H9 (cell line): ENCODE measurements around the gene NUPR1. TPM values are rescaled to one million over a fixed set of nuclear protein-coding genes. Genes with fewer than 3 reads are reported as not detected.

Experiments
- DNase-seq: peaks from one replicate; pipeline ENCODE4 v3.0.0-alpha.2; 2017
- H2AFZ ChIP-seq: one replicate; pipeline ENCODE4 v1.6.1; 2013; ENCODE audit warnings: mild to moderate bottlenecking, low read length, control low read depth, moderate library complexity
- H2AK5ac ChIP-seq: 2 replicates; pipeline ENCODE4 v1.6.1; 2013; ENCODE audit warnings: low read length, control low read depth, mixed read lengths; ENCODE audit not compliant: insufficient read length
- H2BK120ac ChIP-seq: one replicate; pipeline ENCODE4 v1.6.1; 2013; ENCODE audit warnings: low read depth, mild to moderate bottlenecking, low read length, control low read depth, inconsistent platforms; ENCODE audit not compliant: poor library complexity, severe bottlenecking
- H2BK12ac ChIP-seq: 2 replicates; pipeline ENCODE4 v1.6.1; 2013; ENCODE audit warnings: low read length, control low read depth, mixed read lengths, low read depth; ENCODE audit not compliant: insufficient read length
- H2BK15ac ChIP-seq: 2 replicates; pipeline ENCODE4 v1.6.1; 2013; ENCODE audit warnings: low read depth, low read length, control low read depth
- H2BK20ac ChIP-seq: one replicate; pipeline ENCODE4 v1.6.1; 2013; ENCODE audit warnings: low read depth, mild to moderate bottlenecking, low read length, control low read depth, inconsistent platforms; ENCODE audit not compliant: poor library complexity, severe bottlenecking
- H2BK5ac ChIP-seq: 2 replicates; pipeline ENCODE4 v1.6.1; 2013; ENCODE audit warnings: low read length, control low read depth, mixed read lengths; ENCODE audit not compliant: insufficient read length
- H3K14ac ChIP-seq: 2 replicates; pipeline ENCODE4 v1.6.1; 2013; ENCODE audit warnings: low read length, control low read depth; ENCODE audit not compliant: insufficient read depth
- H3K18ac ChIP-seq: 2 replicates; pipeline ENCODE4 v1.6.1; 2013; ENCODE audit warnings: low read depth, mild to moderate bottlenecking, mixed read lengths, low read length, control low read depth; ENCODE audit not compliant: insufficient read length
- H3K23ac ChIP-seq: 2 replicates; pipeline ENCODE4 v1.6.1; 2013; ENCODE audit warnings: low read length, control low read depth, mixed read lengths, low read depth; ENCODE audit not compliant: insufficient read length
- H3K23me2 ChIP-seq: 2 replicates; pipeline ENCODE4 v1.6.1; 2013; ENCODE audit warnings: low read depth, mild to moderate bottlenecking, mixed read lengths, low read length, control low read depth; ENCODE audit not compliant: insufficient read length, poor library complexity, severe bottlenecking
- H3K27ac ChIP-seq: 2 replicates; pipeline ENCODE4 v1.5.1; 2013; ENCODE audit warnings: low read length, control low read depth, mixed read lengths, low read depth; ENCODE audit not compliant: insufficient read length
- H3K27me3 ChIP-seq: 2 replicates; pipeline ENCODE4 v1.6.1; 2013; ENCODE audit warnings: low read length, control low read depth, inconsistent platforms; ENCODE audit not compliant: insufficient read depth
- H3K4ac ChIP-seq: 2 replicates; pipeline ENCODE4 v1.6.1; 2013; ENCODE audit warnings: low read depth, mild to moderate bottlenecking, control low read depth, inconsistent platforms, low read length, moderate library complexity
- H3K4me1 ChIP-seq: 2 replicates; pipeline ENCODE4 v1.6.1; 2013; ENCODE audit warnings: low read length, control low read depth, inconsistent platforms; ENCODE audit not compliant: insufficient read depth
- H3K4me2 ChIP-seq: 2 replicates; pipeline ENCODE4 v1.6.1; 2013; ENCODE audit warnings: low read length, control low read depth, mixed read lengths; ENCODE audit not compliant: insufficient read length, insufficient read depth
- H3K56ac ChIP-seq: 2 replicates; pipeline ENCODE4 v1.6.1; 2013; ENCODE audit warnings: low read depth, mild to moderate bottlenecking, mixed read lengths, low read length, control low read depth; ENCODE audit not compliant: insufficient read length
- H3K79me1 ChIP-seq: 2 replicates; pipeline ENCODE4 v1.6.1; 2013; ENCODE audit warnings: low read depth, mild to moderate bottlenecking, moderate library complexity, low read length, control low read depth, inconsistent platforms; ENCODE audit not compliant: insufficient read depth, poor library complexity, severe bottlenecking
- H3K79me2 ChIP-seq: 2 replicates; pipeline ENCODE4 v1.6.1; 2013; ENCODE audit warnings: low read length, control low read depth, inconsistent platforms; ENCODE audit not compliant: insufficient read depth
- H3K9ac ChIP-seq: 2 replicates; pipeline ENCODE4 v1.6.1; 2013; ENCODE audit warnings: low read length, control low read depth, mixed read lengths; ENCODE audit not compliant: insufficient read length; ENCODE audit errors: extremely low read depth
- H3K9me3 ChIP-seq: one replicate; pipeline ENCODE4 v1.6.1; 2013; ENCODE audit warnings: low read depth, low read length, inconsistent platforms; ENCODE audit not compliant: control insufficient read depth
- H3T11ph ChIP-seq: one replicate; pipeline ENCODE4 v1.6.1; 2013; ENCODE audit warnings: mild to moderate bottlenecking, low read length, control low read depth, inconsistent platforms
- H4K20me1 ChIP-seq: one replicate; pipeline ENCODE4 v1.6.1; 2013; ENCODE audit not compliant: control insufficient read depth, insufficient read length, insufficient read depth
- H4K5ac ChIP-seq: 2 replicates; pipeline ENCODE4 v1.6.1; 2013; ENCODE audit warnings: low read depth, mild to moderate bottlenecking, mixed read lengths, low read length, control low read depth; ENCODE audit not compliant: insufficient read length
- H4K8ac ChIP-seq: replicated peaks from 2 replicates; pipeline ENCODE4 v1.6.1; 2013; ENCODE audit warnings: low read length, control low read depth, mixed read lengths, low read depth; ENCODE audit not compliant: insufficient read length
- H4K91ac ChIP-seq: 2 replicates; pipeline ENCODE4 v1.6.1; 2013; ENCODE audit warnings: low read depth, mild to moderate bottlenecking, moderate library complexity, mixed read lengths, low read length, control low read depth; ENCODE audit not compliant: insufficient read length
- H3K27ac Mint-ChIP-seq, 3 experiments: 2 replicates in 2 of 3; 3 replicates in 1 of 3; pipeline ENCODE4 v1.8.0; 2020 to 2021; ENCODE audit warnings: mixed read lengths in 3 of 3, mild to moderate bottlenecking in 1 of 3, moderate library complexity in 1 of 3
- H3K27me3 Mint-ChIP-seq: 2 replicates; pipeline ENCODE4 v1.8.0; 2021; ENCODE audit warnings: low read depth, mild to moderate bottlenecking, moderate library complexity, mixed read lengths
- H3K36me3 Mint-ChIP-seq, 3 experiments: 2 replicates in 2 of 3; 3 replicates in 1 of 3; pipeline ENCODE4 v1.8.0; 2020 to 2021; ENCODE audit warnings: low read depth in 3 of 3, mixed read lengths in 3 of 3; ENCODE audit not compliant: insufficient read depth in 1 of 3
- H3K4me1 Mint-ChIP-seq, 2 experiments: 2 replicates each; pipeline ENCODE4 v1.8.0; 2020; ENCODE audit warnings: mixed read lengths in 2 of 2
- H3K4me3 Mint-ChIP-seq, 2 experiments: 2 replicates in 1 of 2; 3 replicates in 1 of 2; pipeline ENCODE4 v1.8.0; 2020 to 2021; ENCODE audit warnings: mild to moderate bottlenecking in 2 of 2, mixed read lengths in 2 of 2, moderate library complexity in 1 of 2
- H3K9me3 Mint-ChIP-seq, 2 experiments: 2 replicates in 1 of 2; 3 replicates in 1 of 2; pipeline ENCODE4 v1.8.0; 2020; ENCODE audit warnings: mild to moderate bottlenecking in 2 of 2, mixed read lengths in 2 of 2, moderate library complexity in 1 of 2
- WGBS: extraction: QIAGEN DNeasy Blood & Tissue Kit; methylation state at CpG from one replicate; pipeline ENCODE4 v1.1.7; 2013; ENCODE audit warnings: missing lambda C conversion rate, low lambda C conversion rate, mixed read lengths; ENCODE audit not compliant: insufficient read length; ENCODE audit errors: extremely low coverage; 5-methylcytosine and 5-hydroxymethylcytosine counted together
- total RNA-seq: library from RNA; stranded (reverse); gene quantifications from 2 replicates; pipeline ENCODE4 v1.2.1, GENCODE V29; 2021
- TF ChIP-seq, protein P1 (sequence below): fragments of 200-600 bp; sonication (generic); conservative IDR thresholded peaks from 3 replicates; pipeline ENCODE4 v1.8.0; 2021; ENCODE audit warnings: antibody characterized with exemption, mild to moderate bottlenecking

The NUPR1 gene
- total RNA-seq, 1 experiment from 2014 or later = 0.35 TPM

DNA sequence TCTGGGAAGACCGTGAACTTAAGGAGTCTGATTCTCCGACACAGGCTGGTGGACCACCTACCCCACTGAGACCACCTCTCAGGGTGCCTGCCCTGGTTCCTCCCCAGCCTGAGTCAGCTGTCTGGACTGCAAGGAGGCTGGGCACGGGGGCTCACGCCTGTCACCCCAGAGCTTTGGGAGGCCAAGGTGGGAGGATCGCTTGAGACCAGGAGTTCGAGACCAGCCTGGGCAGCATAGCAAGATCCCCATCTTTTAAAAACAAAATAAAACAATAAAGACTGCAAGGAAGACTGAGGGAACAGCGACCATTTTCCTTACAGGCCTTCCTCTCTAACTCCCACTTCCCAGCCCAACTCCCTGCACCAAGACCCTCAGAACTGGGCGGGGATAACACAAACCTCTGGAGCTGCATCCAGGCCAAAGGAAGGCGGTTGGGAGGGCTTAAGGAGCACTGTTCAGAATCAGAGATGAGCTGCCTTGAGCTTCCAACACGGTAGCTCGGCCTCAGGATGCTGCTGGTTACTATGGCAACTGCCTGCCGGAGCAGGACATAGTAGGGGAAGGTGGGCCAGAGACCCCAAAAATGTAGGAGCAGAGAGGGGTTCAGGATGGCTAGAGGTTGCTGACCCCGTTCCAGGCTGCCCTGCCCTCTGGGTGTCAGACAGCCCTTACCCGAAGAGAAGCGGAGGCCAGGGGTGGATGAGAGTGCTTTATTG is 40.0 kb downstream of the NUPR1 start:
- no peak overlapping the region for H2AK5ac ChIP-seq

More for the DNA sequence above, 40.0 kb downstream of the NUPR1 start:
- peaks cover 19% of the 10 kb centered on the region for H3K27me3 Mint-ChIP-seq
- Histone ChIP-seq H3K23ac (no peak overlapping the region), H3K56ac (no peak overlapping the region), H2BK20ac (no peak overlapping the region), H3T11ph (no peak overlapping the region), H2BK12ac (no peak overlapping the region), H4K20me1 (peaks cover 3% of the 10 kb centered on the region), H3K79me2 (no peaks in the 10 kb centered on the region), H2BK120ac (no peak overlapping the region), H3K27ac (no peak overlapping the region), H3K23me2 (no peaks in the 10 kb centered on the region), H3K4ac (no peak overlapping the region), H3K9me3 (no peaks in the 10 kb centered on the region), H4K91ac (no peak overlapping the region), H3K79me1 (no peaks in the 10 kb centered on the region), H2BK15ac (no peak overlapping the region), H3K4me1 (no peaks in the 10 kb centered on the region), H3K14ac (no peak overlapping the region; the same call in 1 of the 2 replicates), H3K9ac (no peak overlapping the region), H3K18ac (no peak overlapping the region), H4K8ac (no peak overlapping the region), H3K27me3 (no peaks in the 10 kb centered on the region), H3K4me2 (no peak overlapping the region), H2AFZ (no peak overlapping the region), H2BK5ac (no peak overlapping the region), H4K5ac (no peak overlapping the region)
- H3K27ac Mint-ChIP-seq = no peak overlapping the region
- no CpG with 5 or more reads among the region's 15 CpGs for WGBS
- H3K4me1 Mint-ChIP-seq = 0 out of 4 replicates have a peak, but pooled peaks cover 0 to 2% of the 10 kb centered on the region in 2 experiments
- no peak for DNase-seq
- TF ChIP-seq, protein P1, sequence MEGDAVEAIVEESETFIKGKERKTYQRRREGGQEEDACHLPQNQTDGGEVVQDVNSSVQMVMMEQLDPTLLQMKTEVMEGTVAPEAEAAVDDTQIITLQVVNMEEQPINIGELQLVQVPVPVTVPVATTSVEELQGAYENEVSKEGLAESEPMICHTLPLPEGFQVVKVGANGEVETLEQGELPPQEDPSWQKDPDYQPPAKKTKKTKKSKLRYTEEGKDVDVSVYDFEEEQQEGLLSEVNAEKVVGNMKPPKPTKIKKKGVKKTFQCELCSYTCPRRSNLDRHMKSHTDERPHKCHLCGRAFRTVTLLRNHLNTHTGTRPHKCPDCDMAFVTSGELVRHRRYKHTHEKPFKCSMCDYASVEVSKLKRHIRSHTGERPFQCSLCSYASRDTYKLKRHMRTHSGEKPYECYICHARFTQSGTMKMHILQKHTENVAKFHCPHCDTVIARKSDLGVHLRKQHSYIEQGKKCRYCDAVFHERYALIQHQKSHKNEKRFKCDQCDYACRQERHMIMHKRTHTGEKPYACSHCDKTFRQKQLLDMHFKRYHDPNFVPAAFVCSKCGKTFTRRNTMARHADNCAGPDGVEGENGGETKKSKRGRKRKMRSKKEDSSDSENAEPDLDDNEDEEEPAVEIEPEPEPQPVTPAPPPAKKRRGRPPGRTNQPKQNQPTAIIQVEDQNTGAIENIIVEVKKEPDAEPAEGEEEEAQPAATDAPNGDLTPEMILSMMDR = no peak
- no peaks in the 10 kb centered on the region for H3K9me3 Mint-ChIP-seq
- no peaks in the 10 kb centered on the region for H3K36me3 Mint-ChIP-seq
- H3K4me3 Mint-ChIP-seq = no peak overlapping the region
